Panc1 (cell line): Measurements from ENCODE around the gene VPS4B. TPM values are rescaled to one million over a fixed set of nuclear protein-coding genes. Genes with fewer than 3 reads are reported as not detected.

ENCODE experiments used
- ATAC-seq: fragments of 200-7000 bp; cut with Tn5 transposase; 2 replicates; pipeline ENCODE4 v1.9.1; 2020; ENCODE audit warnings: mild to moderate bottlenecking, moderate library complexity
- BruUV-seq: library from RNA; stranded (reverse); fragments of 400-500 nt; replicated peaks from 2 replicates; lab custom pipeline; 2021; lab: Mats Ljungman, UMichigan
- CTCF ChIA-PET: fragments of 300-600 bp; sonication (Branson Sonifier 250); formaldehyde crosslinking; loops from one replicate; lab custom pipeline; 2022; ENCODE audit warnings: antibody characterized with exemption; lab: Charles Lee
- POLR2A ChIA-PET: fragments of 300-600 bp; sonication (Branson Sonifier 250); formaldehyde crosslinking; loops from one replicate; lab custom pipeline; 2022; ENCODE audit warnings: antibody characterized with exemption; lab: Charles Lee
- DNase-seq: peaks from one replicate; pipeline ENCODE4 v3.0.0-alpha.2; 2010; ENCODE audit warnings: low read depth, low spot score
- H3K27ac ChIP-seq: 2 replicates; pipeline ENCODE4 v1.5.1; 2011; ENCODE audit warnings: mild to moderate bottlenecking, low read length, inconsistent platforms
- H3K27me3 ChIP-seq: fragments of 200-500 bp; sonication (Bioruptor generic); 2 replicates; pipeline ENCODE4 v1.6.0; 2014; ENCODE audit warnings: low read length, inconsistent platforms; ENCODE audit not compliant: control insufficient read depth, insufficient read depth
- H3K36me3 ChIP-seq: fragments of 200-500 bp; sonication (Bioruptor generic); 2 replicates; pipeline ENCODE4 v1.5.1; 2014; ENCODE audit warnings: inconsistent platforms, mild to moderate bottlenecking, low read length, moderate library complexity; ENCODE audit not compliant: control insufficient read depth, insufficient read depth
- H3K4me1 ChIP-seq: 2 replicates; pipeline ENCODE4 v1.5.1; 2011; ENCODE audit warnings: inconsistent platforms, mild to moderate bottlenecking, low read length, moderate library complexity; ENCODE audit not compliant: control insufficient read depth, insufficient read depth
- H3K4me3 ChIP-seq, 2 experiments: 2 replicates each; pipeline ENCODE4 v1.5.1; 2011 to 2012; ENCODE audit warnings: low read depth in 2 of 2, low read length in 2 of 2, mild to moderate bottlenecking in 2 of 2, inconsistent platforms in 1 of 2, moderate library complexity in 1 of 2
- H3K9me3 ChIP-seq: fragments of 200-500 bp; sonication (Bioruptor generic); 2 replicates; pipeline ENCODE4 v1.5.1; 2014; ENCODE audit warnings: low read depth, mild to moderate bottlenecking, inconsistent platforms, low read length, moderate library complexity; ENCODE audit not compliant: control insufficient read depth, insufficient read depth
- POLR2AphosphoS5 ChIP-seq: IDR thresholded peaks from 2 replicates; pipeline ENCODE4 v1.6.1; 2012; ENCODE audit warnings: mild to moderate bottlenecking, low read depth, low read length, moderate library complexity
- SIN3A ChIP-seq: IDR thresholded peaks from 2 replicates; pipeline ENCODE4 v1.6.1; 2012; ENCODE audit warnings: low read depth, mild to moderate bottlenecking, low read length, moderate library complexity, borderline replicate concordance; ENCODE audit not compliant: insufficient read depth
- TCF7L2 ChIP-seq: IDR thresholded peaks from 2 replicates; pipeline ENCODE4 v1.6.1; 2011; ENCODE audit warnings: mild to moderate bottlenecking, low read depth, low read length, inconsistent platforms
- in situ Hi-C: cut with HindIII; loops from 2 replicates; pipeline ENCODE4 v1.10.0; 2016; ENCODE audit warnings: low sequenced_read_pairs, low pct_unique_long_range_greater_than_20kb
- intact Hi-C: fragments of 100-400 bp; cut with micrococcal nuclease; formaldehyde crosslinking; loops from one replicate; pipeline ENCODE4 v1.10.0; 2022; ENCODE audit not compliant: unreplicated experiment
- total RNA-seq: library from RNA; stranded (reverse); gene quantifications from one replicate; pipeline ENCODE4 v1.2.1, GENCODE V29; 2021; ENCODE audit not compliant: unreplicated experiment
- TF ChIP-seq, protein P1 (sequence below), 2 experiments: IDR thresholded peaks; 2 replicates each; pipeline ENCODE4 v1.6.1; 2011 to 2012; ENCODE audit warnings: low read depth in 2 of 2, control low read depth in 1 of 2, low read length in 1 of 2, mild to moderate bottlenecking in 1 of 2, moderate library complexity in 1 of 2; ENCODE audit not compliant: insufficient read depth in 1 of 2
- TF ChIP-seq, protein P2 (sequence below): fragments of 450-650 bp; IDR thresholded peaks from 2 replicates; pipeline ENCODE4 v1.5.1; 2017; ENCODE audit warnings: mild to moderate bottlenecking

Gene VPS4B
- total RNA-seq, 1 experiment from 2014 or later: 44.5 TPM

DNA sequence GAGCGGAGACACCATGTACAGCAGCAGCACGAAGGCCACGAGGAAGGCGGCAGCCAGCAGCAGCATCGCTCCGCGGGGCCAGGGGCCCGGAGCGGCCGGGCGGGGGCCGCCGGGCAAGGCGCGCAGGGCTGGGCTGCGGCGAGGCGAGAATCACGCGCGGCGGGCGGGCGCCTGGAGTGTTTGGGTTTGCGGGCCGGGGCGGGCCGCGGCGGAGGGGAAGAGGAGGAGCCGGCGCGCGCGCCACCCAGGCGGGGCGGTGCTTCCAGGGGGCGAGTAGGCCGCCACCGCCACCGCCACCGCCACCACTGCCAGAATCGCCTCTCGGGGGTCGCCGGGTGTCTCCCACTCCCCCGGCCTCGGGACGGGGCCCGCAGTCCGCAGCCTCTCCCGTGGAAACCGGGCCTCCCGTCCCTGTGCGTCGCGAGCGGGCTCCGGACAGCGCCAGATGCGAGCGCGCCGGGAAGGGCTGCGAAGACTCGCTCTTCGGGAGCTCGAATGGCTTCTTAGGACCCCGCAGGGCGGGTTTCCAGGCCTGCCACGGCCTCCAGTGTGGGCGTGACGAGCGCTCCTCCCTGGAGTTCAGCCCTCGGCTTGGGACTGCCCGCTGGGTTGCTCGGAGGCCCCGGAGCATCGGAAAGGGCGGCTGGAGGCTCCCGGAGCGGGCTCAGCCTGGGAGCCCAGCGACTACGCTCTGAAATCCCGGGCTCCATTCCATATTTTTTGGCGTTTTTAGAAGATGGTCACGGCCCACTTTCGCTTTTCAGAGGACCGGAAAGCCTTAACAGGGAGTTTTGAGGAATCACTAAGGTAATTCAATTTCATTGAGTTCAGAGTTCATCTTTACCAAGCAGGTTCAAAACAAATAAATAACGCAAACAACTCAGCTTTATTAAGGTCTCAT is 55.0 kb downstream of the VPS4B start, which contains the start of gene KDSR:
Gene KDSR (minus strand): TSS at position 154 of the 901 bp plus-strand sequence. CDS start 88 bp downstream, at position 66.
- ATAC-seq (peak; percentile 97), DNase-seq (peak; percentile 89)
- H3K4me3 ChIP-seq: peak within 1 kb of the TSS; percentile 87 to 89
- in situ Hi-C loops: no loop called here
- no peaks in the 10 kb centered on the region for H3K27me3 ChIP-seq
- TF ChIP-seq POLR2AphosphoS5 (peak; percentile 87), TCF7L2 (peak; percentile 59; the same call in 1 of the 2 replicates), SIN3A (peak; percentile 54; the same call in 1 of the 2 replicates)
- TF ChIP-seq, protein P1, sequence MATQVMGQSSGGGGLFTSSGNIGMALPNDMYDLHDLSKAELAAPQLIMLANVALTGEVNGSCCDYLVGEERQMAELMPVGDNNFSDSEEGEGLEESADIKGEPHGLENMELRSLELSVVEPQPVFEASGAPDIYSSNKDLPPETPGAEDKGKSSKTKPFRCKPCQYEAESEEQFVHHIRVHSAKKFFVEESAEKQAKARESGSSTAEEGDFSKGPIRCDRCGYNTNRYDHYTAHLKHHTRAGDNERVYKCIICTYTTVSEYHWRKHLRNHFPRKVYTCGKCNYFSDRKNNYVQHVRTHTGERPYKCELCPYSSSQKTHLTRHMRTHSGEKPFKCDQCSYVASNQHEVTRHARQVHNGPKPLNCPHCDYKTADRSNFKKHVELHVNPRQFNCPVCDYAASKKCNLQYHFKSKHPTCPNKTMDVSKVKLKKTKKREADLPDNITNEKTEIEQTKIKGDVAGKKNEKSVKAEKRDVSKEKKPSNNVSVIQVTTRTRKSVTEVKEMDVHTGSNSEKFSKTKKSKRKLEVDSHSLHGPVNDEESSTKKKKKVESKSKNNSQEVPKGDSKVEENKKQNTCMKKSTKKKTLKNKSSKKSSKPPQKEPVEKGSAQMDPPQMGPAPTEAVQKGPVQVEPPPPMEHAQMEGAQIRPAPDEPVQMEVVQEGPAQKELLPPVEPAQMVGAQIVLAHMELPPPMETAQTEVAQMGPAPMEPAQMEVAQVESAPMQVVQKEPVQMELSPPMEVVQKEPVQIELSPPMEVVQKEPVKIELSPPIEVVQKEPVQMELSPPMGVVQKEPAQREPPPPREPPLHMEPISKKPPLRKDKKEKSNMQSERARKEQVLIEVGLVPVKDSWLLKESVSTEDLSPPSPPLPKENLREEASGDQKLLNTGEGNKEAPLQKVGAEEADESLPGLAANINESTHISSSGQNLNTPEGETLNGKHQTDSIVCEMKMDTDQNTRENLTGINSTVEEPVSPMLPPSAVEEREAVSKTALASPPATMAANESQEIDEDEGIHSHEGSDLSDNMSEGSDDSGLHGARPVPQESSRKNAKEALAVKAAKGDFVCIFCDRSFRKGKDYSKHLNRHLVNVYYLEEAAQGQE (IDR thresholded peaks at IDR 0.05; ENCODE audit: insufficient read depth in 1 of 2, low read depth in 2 of 2, low read length in 1 of 2): no peak
- H3K9me3 ChIP-seq: no peaks in the 10 kb centered on the region
- H3K27ac ChIP-seq: peak within 1 kb of the TSS; percentile 81
- intact Hi-C loops: no loop called here
- CTCF ChIA-PET: no interaction called here
- peaks cover 4% of the 10 kb centered on the region for H3K4me1 ChIP-seq
- H3K36me3 ChIP-seq: peaks cover 2% of the 10 kb centered on the region; the same call in 1 of the 2 replicates
- BruUV-seq: no TSS peak
- POLR2A ChIA-PET: interaction anchor here (0.7 kb wide), 1 partner anchor 419 kb away, joined by 7 read pairs; no protein-coding TSS in a partner anchor

DNA sequence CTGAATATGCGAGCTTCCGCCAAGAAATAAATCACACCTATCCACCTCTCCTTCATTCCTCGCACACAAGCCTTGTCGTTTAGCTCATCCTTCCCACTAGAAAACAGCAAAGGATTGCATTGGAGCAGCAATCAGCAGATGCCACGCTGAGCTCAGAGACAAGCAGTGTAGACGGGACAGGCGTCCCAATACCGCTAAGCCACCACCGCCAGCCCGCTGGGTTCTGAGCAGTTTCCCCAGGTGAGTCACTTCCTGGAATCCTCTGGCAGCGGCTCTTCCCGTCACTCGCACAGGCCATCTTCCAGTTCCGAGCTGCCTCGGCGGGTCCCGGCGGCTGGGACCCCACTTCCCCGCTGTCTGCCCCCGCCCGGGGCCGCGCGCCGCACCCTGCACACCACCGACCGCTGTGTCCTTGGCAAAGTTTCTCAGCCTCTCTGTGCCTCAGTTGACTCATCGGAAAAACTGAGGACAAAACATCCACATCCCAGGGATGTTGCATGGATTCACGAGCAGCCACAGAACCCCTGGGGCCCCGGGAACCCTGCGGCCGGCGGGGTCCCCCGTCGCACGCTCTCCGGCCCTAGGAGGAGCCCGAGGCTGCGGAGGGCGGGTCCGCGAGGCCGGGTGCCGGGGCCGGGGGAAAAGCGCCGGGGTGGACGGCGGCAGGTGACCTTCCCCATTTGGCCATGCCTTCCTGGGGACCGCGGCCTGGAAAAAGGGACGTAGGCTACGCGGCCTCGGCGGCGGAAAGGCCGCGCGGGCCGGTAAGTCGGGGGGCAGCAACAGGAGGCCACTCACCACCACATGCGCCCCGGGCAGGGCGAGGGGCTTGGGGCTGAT is 55.8 kb downstream of the VPS4B start:
- ChIA-PET POLR2A (no interaction called here), CTCF (interaction anchor here (0.6 to 1.1 kb wide), 2 partner anchors 15 to 72 kb away, joined by 3 read pairs; no protein-coding TSS in a partner anchor)
- Histone ChIP-seq H3K27me3 (no peaks in the 10 kb centered on the region), H3K27ac (peak overlapping the region; percentile 23), H3K4me1 (peaks cover 4% of the 10 kb centered on the region), H3K36me3 (peaks cover 2% of the 10 kb centered on the region; the same call in 1 of the 2 replicates), H3K4me3 (peak overlapping the region; percentile 86 to 87), H3K9me3 (no peaks in the 10 kb centered on the region)
- in situ Hi-C loops (no loop called here), intact Hi-C loops (no loop called here)
- peak; percentile 58 for ATAC-seq
- TF ChIP-seq, protein P2, sequence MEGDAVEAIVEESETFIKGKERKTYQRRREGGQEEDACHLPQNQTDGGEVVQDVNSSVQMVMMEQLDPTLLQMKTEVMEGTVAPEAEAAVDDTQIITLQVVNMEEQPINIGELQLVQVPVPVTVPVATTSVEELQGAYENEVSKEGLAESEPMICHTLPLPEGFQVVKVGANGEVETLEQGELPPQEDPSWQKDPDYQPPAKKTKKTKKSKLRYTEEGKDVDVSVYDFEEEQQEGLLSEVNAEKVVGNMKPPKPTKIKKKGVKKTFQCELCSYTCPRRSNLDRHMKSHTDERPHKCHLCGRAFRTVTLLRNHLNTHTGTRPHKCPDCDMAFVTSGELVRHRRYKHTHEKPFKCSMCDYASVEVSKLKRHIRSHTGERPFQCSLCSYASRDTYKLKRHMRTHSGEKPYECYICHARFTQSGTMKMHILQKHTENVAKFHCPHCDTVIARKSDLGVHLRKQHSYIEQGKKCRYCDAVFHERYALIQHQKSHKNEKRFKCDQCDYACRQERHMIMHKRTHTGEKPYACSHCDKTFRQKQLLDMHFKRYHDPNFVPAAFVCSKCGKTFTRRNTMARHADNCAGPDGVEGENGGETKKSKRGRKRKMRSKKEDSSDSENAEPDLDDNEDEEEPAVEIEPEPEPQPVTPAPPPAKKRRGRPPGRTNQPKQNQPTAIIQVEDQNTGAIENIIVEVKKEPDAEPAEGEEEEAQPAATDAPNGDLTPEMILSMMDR: no peak
- TF ChIP-seq, protein P1 (IDR thresholded peaks at IDR 0.05; ENCODE audit: insufficient read depth in 1 of 2, low read depth in 2 of 2, low read length in 1 of 2): no peak
- TF ChIP-seq SIN3A (no peak), TCF7L2 (no peak), POLR2AphosphoS5 (no peak)
- no TSS peak for BruUV-seq
- DNase-seq: no peak
